Esophagus muscularis mucosa (tissue), 4 donors: ENCODE measurements around the gene SLC6A3. TPM values are rescaled to one million over a fixed set of nuclear protein-coding genes. Genes with fewer than 3 reads are reported as not detected.
"Not testable (repeated sequence)": the region's sequence is repeated elsewhere in the genome, so short reads cannot be mapped to it uniquely, and the experiment has no call there.

ENCODE experiments used
- DNase-seq: peaks from one replicate; pipeline ENCODE4 v3.0.0-alpha.2; 2017; ENCODE audit errors: extremely low spot score
- H3K27ac ChIP-seq, 4 donors: fragments of 200-600 bp; sonication (generic); replicated peaks in 1 of 4; 1 replicate in 3 of 4; 2 replicates in 1 of 4; pipeline ENCODE4 v1.5.1; 2016 to 2019; ENCODE audit warnings: mild to moderate bottlenecking in 1 of 4
- H3K27me3 ChIP-seq, 4 donors: fragments of 200-600 bp; sonication (generic); one replicate each; pipeline versions ENCODE4 v1.5.1 to v1.6.0; 2016 to 2019
- H3K36me3 ChIP-seq, 4 donors: fragments of 200-600 bp; sonication (generic); one replicate each; pipeline ENCODE4 v1.5.1; 2016 to 2019
- H3K4me1 ChIP-seq, 4 donors: fragments of 200-600 bp; sonication (generic); one replicate each; pipeline ENCODE4 v1.5.1; 2016 to 2019
- H3K4me3 ChIP-seq, 4 donors: fragments of 200-600 bp; sonication (generic); 1 replicate in 2 of 4; 2 replicates in 2 of 4; pipeline ENCODE4 v1.5.1; 2016 to 2019; ENCODE audit warnings: mild to moderate bottlenecking in 4 of 4, moderate library complexity in 1 of 4
- H3K9me3 ChIP-seq, 4 donors: fragments of 200-600 bp; sonication (generic); 1 replicate in 3 of 4; 2 replicates in 1 of 4; pipeline ENCODE4 v1.5.1; 2016 to 2019
- EP300 ChIP-seq: sonication (generic); formaldehyde crosslinking; IDR thresholded peaks from one replicate; pipeline ENCODE4 v1.6.1; 2017; ENCODE audit warnings: antibody characterized with exemption
- POLR2A ChIP-seq: fragments of 450-650 bp; IDR thresholded peaks from one replicate; pipeline ENCODE4 v1.6.1; 2017; ENCODE audit warnings: antibody characterized with exemption, moderate library complexity, mild to moderate bottlenecking, low read depth
- POLR2AphosphoS5 ChIP-seq, 2 donors: sonication (generic); formaldehyde crosslinking; IDR thresholded peaks; one replicate each; pipeline ENCODE4 v1.6.1; 2017; ENCODE audit warnings: antibody characterized with exemption in 2 of 2
- WGBS: methylation state at CpG from one replicate; pipeline ENCODE4 v1.1.5; 2018; 5-methylcytosine and 5-hydroxymethylcytosine counted together
- intact Hi-C: fragments of 100-400 bp; cut with DNase I; formaldehyde crosslinking; loops from one replicate; pipeline ENCODE4 v1.15.1; 2023
- total RNA-seq, 4 donors: library from RNA; depleted of rRNA; stranded (reverse); fragments of >200 nt; gene quantifications; one replicate each; pipeline versions ENCODE4 v1.1.0 to v1.2.1, GENCODE V29; 2016
- TF ChIP-seq, protein P1 (sequence below), 3 experiments: fragments of 200-600 bp in 2 of 3; fragments of 450-650 bp in 1 of 3; sonication (generic) in 2 of 3; IDR thresholded peaks; one replicate each; pipeline ENCODE4 v1.5.1; 2017 to 2019; ENCODE audit warnings: antibody characterized with exemption in 3 of 3, mild to moderate bottlenecking in 2 of 3, moderate library complexity in 1 of 3

The SLC6A3 gene
- total RNA-seq, 4 donors from 2014 or later = 0.06 TPM; not detected in 3

- TF ChIP-seq, protein P1, sequence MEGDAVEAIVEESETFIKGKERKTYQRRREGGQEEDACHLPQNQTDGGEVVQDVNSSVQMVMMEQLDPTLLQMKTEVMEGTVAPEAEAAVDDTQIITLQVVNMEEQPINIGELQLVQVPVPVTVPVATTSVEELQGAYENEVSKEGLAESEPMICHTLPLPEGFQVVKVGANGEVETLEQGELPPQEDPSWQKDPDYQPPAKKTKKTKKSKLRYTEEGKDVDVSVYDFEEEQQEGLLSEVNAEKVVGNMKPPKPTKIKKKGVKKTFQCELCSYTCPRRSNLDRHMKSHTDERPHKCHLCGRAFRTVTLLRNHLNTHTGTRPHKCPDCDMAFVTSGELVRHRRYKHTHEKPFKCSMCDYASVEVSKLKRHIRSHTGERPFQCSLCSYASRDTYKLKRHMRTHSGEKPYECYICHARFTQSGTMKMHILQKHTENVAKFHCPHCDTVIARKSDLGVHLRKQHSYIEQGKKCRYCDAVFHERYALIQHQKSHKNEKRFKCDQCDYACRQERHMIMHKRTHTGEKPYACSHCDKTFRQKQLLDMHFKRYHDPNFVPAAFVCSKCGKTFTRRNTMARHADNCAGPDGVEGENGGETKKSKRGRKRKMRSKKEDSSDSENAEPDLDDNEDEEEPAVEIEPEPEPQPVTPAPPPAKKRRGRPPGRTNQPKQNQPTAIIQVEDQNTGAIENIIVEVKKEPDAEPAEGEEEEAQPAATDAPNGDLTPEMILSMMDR (IDR thresholded peaks at IDR 0.05) = no peak
- TF ChIP-seq POLR2A (no peak), EP300 (no peak), POLR2AphosphoS5 (IDR thresholded peaks at IDR 0.05) (no peak)
- DNase-seq = no peak
- no peaks in the 10 kb centered on the region for H3K36me3 ChIP-seq
- H3K4me1 ChIP-seq = no peaks in the 10 kb centered on the region
- intact Hi-C loops = no loop called here
- H3K27me3 ChIP-seq = peaks cover 0 to 83% (median 0%) of the 10 kb centered on the region in 4 donors
- H3K9me3 ChIP-seq = no peaks in the 10 kb centered on the region
- H3K4me3 ChIP-seq = no peak overlapping the region
- no peak overlapping the region for H3K27ac ChIP-seq
- WGBS = 83% methylated on average over 16 of the region's 16 CpGs
Observed at GRCh38 chr5:1363581-1363980, 81.7 kb downstream of the SLC6A3 start.

DNA sequence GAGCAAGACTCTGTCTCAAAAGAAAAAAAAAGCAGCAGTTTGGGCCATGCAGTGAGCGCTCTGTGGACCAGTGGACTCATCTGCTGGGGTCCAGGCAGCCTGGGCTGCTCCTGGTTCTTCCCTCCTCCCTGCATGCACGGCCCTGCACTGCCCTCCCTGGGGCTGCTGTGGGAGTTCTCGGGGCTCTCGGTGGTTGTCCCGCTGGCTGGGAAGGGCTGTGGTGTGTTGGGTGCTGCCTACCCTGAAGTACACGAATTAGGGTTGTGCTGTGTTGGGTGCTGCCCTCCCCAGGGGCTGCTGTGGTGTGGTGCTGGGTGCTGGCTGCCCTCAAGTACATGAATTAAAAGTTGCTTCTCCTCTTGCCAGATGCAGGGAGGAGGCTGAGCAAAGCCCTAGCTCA is 82.1 kb downstream of the SLC6A3 start:
- intact Hi-C loops = no loop called here

GRCh38 chr5:1362242-1363015 is 82.8 kb downstream of the SLC6A3 start:
- Histone ChIP-seq H3K4me3 (no peak overlapping the region), H3K9me3 (no peaks in the 10 kb centered on the region), H3K27me3 (peaks cover 0 to 86% (median 0%) of the 10 kb centered on the region in 4 donors), H3K36me3 (no peaks in the 10 kb centered on the region), H3K27ac (no peak overlapping the region), H3K4me1 (no peaks in the 10 kb centered on the region)
- DNase-seq = no peak
- WGBS = 83% methylated on average over 28 of the region's 29 CpGs
- TF ChIP-seq EP300 (no peak), POLR2AphosphoS5 (IDR thresholded peaks at IDR 0.05) (no peak), POLR2A (no peak)
- TF ChIP-seq, protein P1 (IDR thresholded peaks at IDR 0.05) = no peak
- intact Hi-C loops = no loop called here

More for the DNA sequence above, 82.1 kb downstream of the SLC6A3 start:
- TF ChIP-seq POLR2AphosphoS5 (IDR thresholded peaks at IDR 0.05) (no peak), POLR2A (no peak), EP300 (no peak)
- TF ChIP-seq, protein P1 (IDR thresholded peaks at IDR 0.05) = no peak
- no peak overlapping the region for H3K27ac ChIP-seq
- H3K4me1 ChIP-seq = no peaks in the 10 kb centered on the region
- H3K9me3 ChIP-seq = no peaks in the 10 kb centered on the region
- DNase-seq = no peak
- no peaks in the 10 kb centered on the region for H3K36me3 ChIP-seq
- WGBS = 62% methylated on average over 6 of the region's 6 CpGs
- no peak overlapping the region for H3K4me3 ChIP-seq
- H3K27me3 ChIP-seq = peaks cover 0 to 83% (median 0%) of the 10 kb centered on the region in 4 donors

DNA sequence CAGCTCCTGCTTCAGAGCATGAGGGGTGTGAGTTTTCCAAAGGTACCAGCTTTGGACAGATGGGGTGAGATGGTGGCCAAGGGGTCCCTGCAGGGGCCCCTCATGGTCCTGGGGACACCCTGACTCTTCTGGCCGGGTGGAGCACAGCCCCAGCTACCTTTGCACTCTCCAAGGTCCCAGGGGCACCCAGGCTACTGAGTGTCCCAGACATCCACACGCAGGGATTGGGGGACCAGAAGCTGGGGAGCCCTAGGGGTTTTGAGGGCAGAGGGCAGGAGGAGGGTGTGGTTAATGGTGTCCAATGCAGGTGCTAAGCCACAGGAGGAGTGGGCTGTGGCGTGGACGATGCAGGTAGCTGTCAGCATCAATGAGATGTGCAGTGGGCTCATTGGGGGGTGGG is 84.4 kb downstream of the SLC6A3 start:
- TF ChIP-seq POLR2A (no peak), EP300 (no peak), POLR2AphosphoS5 (IDR thresholded peaks at IDR 0.05) (no peak)
- TF ChIP-seq, protein P1 (IDR thresholded peaks at IDR 0.05) = no peak
- 81% methylated on average over 4 of the region's 4 CpGs for whole genome bisulfite sequencing
- intact Hi-C loops = no loop called here
- Histone ChIP-seq H3K4me1 (no peaks in the 10 kb centered on the region), H3K27ac (no peak overlapping the region), H3K36me3 (no peaks in the 10 kb centered on the region), H3K4me3 (no peak overlapping the region), H3K9me3 (no peaks in the 10 kb centered on the region), H3K27me3 (peaks cover 0 to 80% (median 0%) of the 10 kb centered on the region in 4 donors)
- DNase-seq = no peak

GRCh38 chr5:1360367-1360766 is 84.9 kb downstream of the SLC6A3 start:
- intact Hi-C loops, H3K4me1 ChIP-seq, H3K4me3 ChIP-seq, H3K9me3 ChIP-seq, H3K27ac ChIP-seq, DNase-seq, H3K36me3 ChIP-seq: not testable (repeated sequence)
- 79% methylated on average over 7 of the region's 7 CpGs for WGBS
- peaks cover 0 to 75% (median 0%) of the 10 kb centered on the region in 4 donors for H3K27me3 ChIP-seq
